HepG2 (cell line): Measurements from ENCODE around the gene COMMD4. TPM values are rescaled to one million over a fixed set of nuclear protein-coding genes. Genes with fewer than 3 reads are reported as not detected.
A peak's percentile ranks its signal among the peaks of the same experiment; 100 is the strongest.

Source experiments
- ATAC-seq: fragments of 200-7000 bp; cut with Tn5 transposase; 3 replicates; pipeline ENCODE4 v1.9.1; 2020; ENCODE audit warnings: mild to moderate bottlenecking, moderate library complexity
- BruUV-seq: library from RNA; stranded (reverse); fragments of 400-500 nt; replicated peaks from 2 replicates; lab custom pipeline; 2021; lab: Mats Ljungman, UMichigan
- CTCF ChIA-PET: fragments of 300-600 bp; formaldehyde crosslinking; extraction: SDS; loops from one replicate; lab custom pipeline; 2021; ENCODE audit warnings: low total read pairs, inconsistent platforms, low intra/inter-chr PET ratio; lab: Yijun Ruan, JAX
- POLR2A ChIA-PET: fragments of 350-600 bp; sonication (Branson Sonifier 250); formaldehyde crosslinking; loops from one replicate; lab custom pipeline; 2020; ENCODE audit warnings: antibody characterized with exemption, inconsistent platforms; lab: Yijun Ruan, JAX
- DNase-seq: peaks from one replicate; pipeline ENCODE4 v3.0.0-alpha.2; 2015; ENCODE audit warnings: low spot score
- FAIRE-seq: peaks from 3 replicates; lab custom pipeline; 2011; peaks lifted over from hg19 to GRCh38; lab: Jason Lieb, UNC
- H2AFZ ChIP-seq: one replicate; pipeline ENCODE4 v1.6.1; 2011; ENCODE audit warnings: low read length, inconsistent platforms
- H3K27ac ChIP-seq: fragments of 300-600 bp; 3 replicates; pipeline ENCODE4 v1.8.0; 2011; ENCODE audit warnings: mixed run types, mild to moderate bottlenecking, mixed read lengths, low read length, inconsistent platforms; ENCODE audit not compliant: insufficient read depth; ENCODE audit errors: extremely low read length
- H3K27me3 ChIP-seq, 2 experiments: fragments of 200-600 bp in 1 of 2; 2 replicates in 1 of 2; 3 replicates in 1 of 2; pipeline versions ENCODE4 v1.6.0 to v1.8.0; 2011; ENCODE audit warnings: low read length in 2 of 2, mild to moderate bottlenecking in 2 of 2, moderate library complexity in 2 of 2, inconsistent platforms in 1 of 2; ENCODE audit not compliant: insufficient read depth in 2 of 2, control insufficient read depth in 1 of 2
- H3K36me3 ChIP-seq, 2 experiments: fragments of 200-600 bp in 1 of 2; replicated peaks in 1 of 2; 2 replicates in 1 of 2; 3 replicates in 1 of 2; pipeline versions ENCODE4 v1.5.1 to v1.8.0; 2011; ENCODE audit warnings: low read length in 2 of 2, inconsistent platforms in 1 of 2; ENCODE audit not compliant: insufficient read depth in 2 of 2, control insufficient read depth in 1 of 2
- H3K4me1 ChIP-seq: 2 replicates; pipeline ENCODE4 v1.5.1; 2012; ENCODE audit warnings: low read length, inconsistent platforms; ENCODE audit not compliant: insufficient read depth
- H3K4me2 ChIP-seq: 2 replicates; pipeline ENCODE4 v1.6.0; 2011; ENCODE audit warnings: low read depth, low read length, inconsistent platforms
- H3K4me3 ChIP-seq, 3 experiments: fragments of 200-600 bp in 1 of 3; sonication (generic), shearing (Covaris generic) in 1 of 3; replicated peaks in 1 of 3; 2 replicates each; pipeline ENCODE4 v1.5.1; 2011 to 2016; ENCODE audit warnings: low read length in 3 of 3, inconsistent platforms in 2 of 3, low read depth in 2 of 3, mild to moderate bottlenecking in 2 of 3, control low read depth in 1 of 3, mixed read lengths in 1 of 3; ENCODE audit not compliant: insufficient read depth in 1 of 3
- H3K79me2 ChIP-seq: one replicate; pipeline ENCODE4 v1.6.1; 2011; ENCODE audit warnings: low read length, inconsistent platforms; ENCODE audit not compliant: insufficient read depth
- H3K9ac ChIP-seq: 2 replicates; pipeline ENCODE4 v1.6.0; 2011; ENCODE audit warnings: mild to moderate bottlenecking, low read depth, low read length, inconsistent platforms; ENCODE audit not compliant: insufficient read depth
- H3K9me3 ChIP-seq: 2 replicates; pipeline ENCODE4 v1.5.1; 2012; ENCODE audit warnings: mild to moderate bottlenecking, low read length
- H4K20me1 ChIP-seq: 2 replicates; pipeline ENCODE4 v1.6.0; 2011; ENCODE audit warnings: inconsistent platforms, mild to moderate bottlenecking, low read length, moderate library complexity; ENCODE audit not compliant: insufficient read depth
- ATF1 ChIP-seq: IDR thresholded peaks from 2 replicates; pipeline ENCODE4 v1.6.1; 2016; ENCODE audit warnings: mild to moderate bottlenecking, control low read depth
- CBFB ChIP-seq: sonication (generic); formaldehyde crosslinking; IDR thresholded peaks from 2 replicates; pipeline ENCODE4 v1.4.0; 2020; ENCODE audit warnings: missing genetic modification reagents
- ELF4 ChIP-seq: sonication (generic); formaldehyde crosslinking; IDR thresholded peaks from 2 replicates; pipeline ENCODE4 v1.5.0; 2020; ENCODE audit warnings: missing genetic modification reagents, mild to moderate bottlenecking, moderate library complexity, borderline replicate concordance
- FOXA3 ChIP-seq: IDR thresholded peaks from 2 replicates; pipeline ENCODE4 v1.6.1; 2016; ENCODE audit warnings: missing genetic modification reagents, missing compliant biosample characterization
- FOXC1 ChIP-seq: sonication (generic); formaldehyde crosslinking; IDR thresholded peaks from 2 replicates; pipeline ENCODE4 v1.8.0; 2022; ENCODE audit warnings: mild to moderate bottlenecking, missing genetic modification reagents, borderline replicate concordance
- JARID2 ChIP-seq: sonication (generic); formaldehyde crosslinking; IDR thresholded peaks from 2 replicates; pipeline ENCODE4 v1.8.1; 2023; ENCODE audit warnings: missing genetic modification reagents, inconsistent platforms; ENCODE audit not compliant: insufficient replicate concordance
- MIXL1 ChIP-seq: IDR thresholded peaks from 2 replicates; pipeline ENCODE4 v1.6.1; 2016
- MXD4 ChIP-seq: IDR thresholded peaks from 2 replicates; pipeline ENCODE4 v1.6.1; 2016; ENCODE audit warnings: mild to moderate bottlenecking, missing biosample characterization, missing genetic modification reagents
- PRMT3 ChIP-seq: sonication (generic); formaldehyde crosslinking; IDR thresholded peaks from 2 replicates; pipeline ENCODE4 v1.8.1; 2022; ENCODE audit warnings: low read depth, mild to moderate bottlenecking, moderate library complexity, missing genetic modification reagents, borderline replicate concordance
- TEAD3 ChIP-seq: optimal IDR thresholded peaks from 2 replicates; pipeline ENCODE3; 2016; ENCODE audit warnings: borderline replicate concordance
- TGIF2 ChIP-seq: IDR thresholded peaks from 2 replicates; pipeline ENCODE4 v1.6.1; 2016; ENCODE audit warnings: control low read depth, missing compliant biosample characterization
- ZKSCAN8 ChIP-seq: IDR thresholded peaks from 2 replicates; pipeline ENCODE4 v1.6.1; 2016; ENCODE audit warnings: borderline replicate concordance, missing genetic modification reagents, missing compliant biosample characterization
- ZNF282 ChIP-seq: fragments of 450-650 bp; IDR thresholded peaks from 2 replicates; pipeline ENCODE4 v1.6.1; 2018; ENCODE audit not compliant: partially characterized antibody
- ZNF33B ChIP-seq: sonication (generic); formaldehyde crosslinking; IDR thresholded peaks from 2 replicates; pipeline ENCODE4 v1.5.1; 2020; ENCODE audit warnings: mild to moderate bottlenecking, missing genetic modification reagents
- ZNF496 ChIP-seq: sonication (generic); formaldehyde crosslinking; IDR thresholded peaks from 2 replicates; pipeline ENCODE4 v1.8.1; 2023; ENCODE audit warnings: mild to moderate bottlenecking, moderate library complexity, missing genetic modification reagents; ENCODE audit not compliant: insufficient replicate concordance
- ZNF530 ChIP-seq: sonication (generic); formaldehyde crosslinking; IDR thresholded peaks from 2 replicates; pipeline ENCODE4 v1.5.0; 2020; ENCODE audit warnings: low read depth, mild to moderate bottlenecking, missing genetic modification reagents
- ZNF549 ChIP-seq: sonication (generic); formaldehyde crosslinking; IDR thresholded peaks from 2 replicates; pipeline ENCODE4 v1.5.0; 2020; ENCODE audit warnings: missing genetic modification reagents
- ZNF552 ChIP-seq: sonication (generic); formaldehyde crosslinking; IDR thresholded peaks from 2 replicates; pipeline ENCODE4 v1.9.0; 2022; ENCODE audit warnings: missing genetic modification reagents, mild to moderate bottlenecking, borderline replicate concordance
- ZNF761 ChIP-seq: sonication (generic); formaldehyde crosslinking; conservative IDR thresholded peaks from 2 replicates; pipeline ENCODE4 v1.4.0; 2020; ENCODE audit warnings: mild to moderate bottlenecking, missing genetic modification reagents
- ZNF839 ChIP-seq: sonication (generic); formaldehyde crosslinking; IDR thresholded peaks from 2 replicates; pipeline ENCODE4 v1.4.0; 2020; ENCODE audit warnings: missing genetic modification reagents, mild to moderate bottlenecking, borderline replicate concordance
- WGBS: methylation state at CpG from one replicate; pipeline ENCODE4 v1.1.6; 2017; ENCODE audit warnings: low lambda C conversion rate; 5-methylcytosine and 5-hydroxymethylcytosine counted together
- in situ Hi-C: cut with HindIII; loops from 2 replicates; pipeline ENCODE4 v1.10.0; 2017; ENCODE audit warnings: low pct_unique_long_range_greater_than_20kb; ENCODE audit not compliant: extremely low pct_ligation_motif_present
- intact Hi-C: fragments of 100-400 bp; cut with micrococcal nuclease; formaldehyde crosslinking; loops from one replicate; pipeline ENCODE4 v1.10.0; 2022; ENCODE audit not compliant: unreplicated experiment
- polyA plus RNA-seq, 8 experiments: library from polyadenylated mRNA; depleted of rRNA in 3 of 8; stranded (reverse) in 7 of 8; unstranded in 1 of 8; fragments of >200 nt; fragmentation: Illumina TruSeq in 4 of 8; extraction: Trizol in 4 of 8; gene quantifications; 2 replicates each; pipeline versions ENCODE4 v1.2.1 to v1.2.3, GENCODE V29; 2011 to 2016; ENCODE audit warnings: low read depth in 4 of 8, missing spikeins in 1 of 8, mixed read lengths in 1 of 8; ENCODE audit not compliant: insufficient read depth in 1 of 8
- total RNA-seq, 5 experiments: library from RNA; depleted of rRNA; stranded (reverse); fragments of >200 nt; fragmentation: Illumina TruSeq; extraction: Trizol; gene quantifications; 2 replicates each; pipeline ENCODE4 v1.2.3, GENCODE V29; 2016; ENCODE audit warnings: low read depth in 1 of 5
- TF ChIP-seq, protein P1 (sequence below): sonication (generic); formaldehyde crosslinking; IDR thresholded peaks from 2 replicates; pipeline ENCODE4 v1.5.0; 2020; ENCODE audit warnings: missing genetic modification reagents
- TF ChIP-seq, protein P2 (sequence below): sonication (generic); formaldehyde crosslinking; IDR thresholded peaks from 2 replicates; pipeline ENCODE4 v1.9.0; 2021; ENCODE audit warnings: missing genetic modification reagents, borderline replicate concordance

Gene COMMD4
- total and polyA plus RNA-seq, 2 of the 13 experiments (the other 11 are each of a cell fraction or from before 2014, with no cell fraction given): 45.8 to 89.9 TPM

DNA sequence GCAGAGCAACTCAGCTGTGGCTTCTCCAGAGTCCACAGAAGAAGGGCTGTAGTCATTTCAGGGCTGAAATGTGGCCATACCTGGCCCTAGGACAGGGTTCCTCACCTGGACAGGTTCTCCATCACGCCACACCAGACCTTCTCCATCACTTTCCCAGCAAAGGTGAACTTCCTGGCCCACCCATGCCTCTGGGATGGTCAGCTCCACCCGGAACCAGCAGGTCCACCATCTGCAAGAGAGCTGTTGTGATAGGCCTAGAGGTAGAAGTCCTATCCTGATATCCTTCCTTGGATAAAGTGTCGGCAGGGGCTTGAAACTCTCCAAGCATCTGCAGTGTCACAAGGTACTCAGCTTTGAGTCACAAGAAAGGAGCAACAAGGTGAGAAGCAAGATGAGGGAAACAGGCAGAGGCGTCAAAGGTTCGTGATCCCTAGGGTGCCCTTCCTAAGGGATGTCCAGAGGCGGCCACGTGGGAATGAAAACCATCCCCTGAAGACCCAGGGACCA, 31.6 kb downstream of the COMMD4 start:
- peaks cover 5% of the 10 kb centered on the region for H3K79me2 ChIP-seq
- H2AFZ ChIP-seq: no peak overlapping the region
- H4K20me1 ChIP-seq: 0 out of 2 replicates have a peak, but pooled peaks cover 4% of the 10 kb centered on the region
- ChIA-PET POLR2A (interaction anchor here (1.0 to 4.7 kb wide), 24 partner anchors 8 to 588 kb away, joined by 3 to 185 read pairs (median 7); partner anchors contain the start of genes COMMD4, IMP3, NEIL1 and PPCDC), CTCF (no interaction called here)
- no peak for DNase-seq
- intact Hi-C loops: loop anchor here (1.0 to 10.0 kb wide), 3 partner anchors 20 to 317 kb away; partner anchors contain the start of genes NEIL1 and SIN3A
- H3K9me3 ChIP-seq: no peaks in the 10 kb centered on the region
- H3K9ac ChIP-seq: no peak overlapping the region; the same call in 1 of the 2 replicates
- WGBS: 51% methylated on average over 5 of the region's 7 CpGs
- peak overlapping the region; percentile 59 for H3K4me2 ChIP-seq
- peaks cover 39% of the 10 kb centered on the region for H3K4me1 ChIP-seq
- peak overlapping the region in 1 of 3 experiments; percentile 92; a peak in 1 of 6 replicates for H3K4me3 ChIP-seq
- no peaks in the 10 kb centered on the region for H3K27me3 ChIP-seq
- peaks cover 14 to 40% of the 10 kb centered on the region in 2 experiments for H3K36me3 ChIP-seq
- FAIRE-seq: no peak
- no peak overlapping the region for H3K27ac ChIP-seq
- in situ Hi-C loops: loop anchor here (5.0 to 10.0 kb wide), 2 partner anchors 85 to 277 kb away; partner anchors contain the start of genes IMP3, SIN3A and SNX33
- no peak for ATAC-seq
- BruUV-seq: no TSS peak
- TF ChIP-seq JARID2 (no peak), ZNF839 (CRISPR knock-in tag) (no peak), FOXA3 (CRISPR knock-in tag) (no peak), ZNF33B (CRISPR knock-in tag) (no peak), TGIF2 (CRISPR knock-in tag) (0 out of 2 replicates have a peak, but pooled peaks have one; percentile 45), ELF4 (CRISPR knock-in tag) (no peak), PRMT3 (no peak), ZNF496 (CRISPR knock-in tag) (no peak), ZKSCAN8 (CRISPR knock-in tag) (no peak), MXD4 (no peak), ZNF282 (no peak), ATF1 (CRISPR knock-in tag) (0 out of 2 replicates have a peak, but pooled peaks have one; percentile 32), ZNF549 (CRISPR knock-in tag) (no peak), CBFB (no peak), FOXC1 (CRISPR knock-in tag) (no peak), ZNF552 (CRISPR knock-in tag) (no peak), MIXL1 (CRISPR knock-in tag) (no peak), ZNF530 (CRISPR knock-in tag) (no peak), ZNF761 (CRISPR knock-in tag) (no peak), TEAD3 (CRISPR knock-in tag) (no peak)
- TF ChIP-seq, protein P1, sequence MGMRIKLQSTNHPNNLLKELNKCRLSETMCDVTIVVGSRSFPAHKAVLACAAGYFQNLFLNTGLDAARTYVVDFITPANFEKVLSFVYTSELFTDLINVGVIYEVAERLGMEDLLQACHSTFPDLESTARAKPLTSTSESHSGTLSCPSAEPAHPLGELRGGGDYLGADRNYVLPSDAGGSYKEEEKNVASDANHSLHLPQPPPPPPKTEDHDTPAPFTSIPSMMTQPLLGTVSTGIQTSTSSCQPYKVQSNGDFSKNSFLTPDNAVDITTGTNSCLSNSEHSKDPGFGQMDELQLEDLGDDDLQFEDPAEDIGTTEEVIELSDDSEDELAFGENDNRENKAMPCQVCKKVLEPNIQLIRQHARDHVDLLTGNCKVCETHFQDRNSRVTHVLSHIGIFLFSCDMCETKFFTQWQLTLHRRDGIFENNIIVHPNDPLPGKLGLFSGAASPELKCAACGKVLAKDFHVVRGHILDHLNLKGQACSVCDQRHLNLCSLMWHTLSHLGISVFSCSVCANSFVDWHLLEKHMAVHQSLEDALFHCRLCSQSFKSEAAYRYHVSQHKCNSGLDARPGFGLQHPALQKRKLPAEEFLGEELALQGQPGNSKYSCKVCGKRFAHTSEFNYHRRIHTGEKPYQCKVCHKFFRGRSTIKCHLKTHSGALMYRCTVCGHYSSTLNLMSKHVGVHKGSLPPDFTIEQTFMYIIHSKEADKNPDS (CRISPR knock-in tag): 0 out of 2 replicates have a peak, but pooled peaks have one; percentile 6
- TF ChIP-seq, protein P2, sequence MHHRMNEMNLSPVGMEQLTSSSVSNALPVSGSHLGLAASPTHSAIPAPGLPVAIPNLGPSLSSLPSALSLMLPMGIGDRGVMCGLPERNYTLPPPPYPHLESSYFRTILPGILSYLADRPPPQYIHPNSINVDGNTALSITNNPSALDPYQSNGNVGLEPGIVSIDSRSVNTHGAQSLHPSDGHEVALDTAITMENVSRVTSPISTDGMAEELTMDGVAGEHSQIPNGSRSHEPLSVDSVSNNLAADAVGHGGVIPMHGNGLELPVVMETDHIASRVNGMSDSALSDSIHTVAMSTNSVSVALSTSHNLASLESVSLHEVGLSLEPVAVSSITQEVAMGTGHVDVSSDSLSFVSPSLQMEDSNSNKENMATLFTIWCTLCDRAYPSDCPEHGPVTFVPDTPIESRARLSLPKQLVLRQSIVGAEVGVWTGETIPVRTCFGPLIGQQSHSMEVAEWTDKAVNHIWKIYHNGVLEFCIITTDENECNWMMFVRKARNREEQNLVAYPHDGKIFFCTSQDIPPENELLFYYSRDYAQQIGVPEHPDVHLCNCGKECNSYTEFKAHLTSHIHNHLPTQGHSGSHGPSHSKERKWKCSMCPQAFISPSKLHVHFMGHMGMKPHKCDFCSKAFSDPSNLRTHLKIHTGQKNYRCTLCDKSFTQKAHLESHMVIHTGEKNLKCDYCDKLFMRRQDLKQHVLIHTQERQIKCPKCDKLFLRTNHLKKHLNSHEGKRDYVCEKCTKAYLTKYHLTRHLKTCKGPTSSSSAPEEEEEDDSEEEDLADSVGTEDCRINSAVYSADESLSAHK: no peak
